ENCODE data around the gene ACAP3.

The ACAP3 gene

DNA sequence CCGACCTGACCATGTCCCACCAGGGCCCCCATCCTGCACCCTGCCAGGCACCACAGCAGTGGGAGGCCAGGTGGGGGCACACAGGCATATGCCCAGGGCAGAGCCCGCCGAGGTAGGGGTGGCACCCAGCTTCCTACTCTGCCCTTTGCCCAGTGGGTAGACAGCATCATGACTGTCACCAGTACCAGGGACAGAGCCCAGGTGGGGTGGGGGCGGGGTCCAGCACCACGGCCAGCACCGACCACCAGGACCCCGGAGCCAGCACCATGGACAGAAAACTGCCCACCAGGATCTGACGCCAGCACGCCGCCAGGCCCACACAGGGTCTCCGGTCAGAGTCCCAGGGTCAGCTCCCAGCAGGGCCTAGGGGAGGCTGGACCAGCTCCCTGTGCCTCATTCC, 27.1 kb upstream of the ACAP3 start:
- H3K4me3 ChIP-seq (ENCODE audit: low read depth in 1 of 2, low read length in 2 of 2), result no peak overlapping the region
- H3K36me3 ChIP-seq (ENCODE audit: insufficient read depth, low read length), result peaks cover 5% of the 10 kb centered on the region
- H3K27ac ChIP-seq (ENCODE audit: low read depth, low read length), result no peak overlapping the region
- H3K9me3 ChIP-seq (ENCODE audit: low read length), result no peaks in the 10 kb centered on the region
- H3K27me3 ChIP-seq (ENCODE audit: control insufficient read depth in 1 of 2, insufficient read depth in 2 of 2, low read length in 2 of 2), result peaks cover 0 to 8% of the 10 kb centered on the region in 2 donors
- H3K9ac ChIP-seq (ENCODE audit: low read length), result no peak overlapping the region
- no peaks in the 10 kb centered on the region for H3K4me1 ChIP-seq (ENCODE audit: insufficient read depth, low read length)

DNA sequence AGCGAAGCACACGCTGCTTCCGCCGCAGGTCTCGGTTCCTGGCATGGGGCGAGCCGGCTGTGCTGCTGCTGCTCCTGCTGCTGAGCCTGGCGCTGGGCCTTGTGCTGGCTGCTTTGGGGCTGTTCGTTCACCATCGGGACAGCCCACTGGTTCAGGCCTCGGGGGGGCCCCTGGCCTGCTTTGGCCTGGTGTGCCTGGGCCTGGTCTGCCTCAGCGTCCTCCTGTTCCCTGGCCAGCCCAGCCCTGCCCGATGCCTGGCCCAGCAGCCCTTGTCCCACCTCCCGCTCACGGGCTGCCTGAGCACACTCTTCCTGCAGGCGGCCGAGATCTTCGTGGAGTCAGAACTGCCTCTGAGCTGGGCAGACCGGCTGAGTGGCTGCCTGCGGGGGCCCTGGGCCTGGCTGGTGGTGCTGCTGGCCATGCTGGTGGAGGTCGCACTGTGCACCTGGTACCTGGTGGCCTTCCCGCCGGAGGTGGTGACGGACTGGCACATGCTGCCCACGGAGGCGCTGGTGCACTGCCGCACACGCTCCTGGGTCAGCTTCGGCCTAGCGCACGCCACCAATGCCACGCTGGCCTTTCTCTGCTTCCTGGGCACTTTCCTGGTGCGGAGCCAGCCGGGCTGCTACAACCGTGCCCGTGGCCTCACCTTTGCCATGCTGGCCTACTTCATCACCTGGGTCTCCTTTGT, 26.0 kb upstream of the ACAP3 start:
- Histone ChIP-seq H3K27ac (ENCODE audit: low read depth, low read length) (no peak overlapping the region), H3K4me3 (ENCODE audit: low read depth in 1 of 2, low read length in 2 of 2) (no peak overlapping the region), H3K9me3 (ENCODE audit: low read length) (no peaks in the 10 kb centered on the region), H3K9ac (ENCODE audit: low read length) (no peak overlapping the region), H3K36me3 (ENCODE audit: insufficient read depth, low read length) (peaks cover under 1% of the 10 kb centered on the region), H3K4me1 (ENCODE audit: insufficient read depth, low read length) (no peaks in the 10 kb centered on the region), H3K27me3 (ENCODE audit: control insufficient read depth in 1 of 2, insufficient read depth in 2 of 2, low read length in 2 of 2) (peaks cover 0 to 8% of the 10 kb centered on the region in 2 donors)

DNA sequence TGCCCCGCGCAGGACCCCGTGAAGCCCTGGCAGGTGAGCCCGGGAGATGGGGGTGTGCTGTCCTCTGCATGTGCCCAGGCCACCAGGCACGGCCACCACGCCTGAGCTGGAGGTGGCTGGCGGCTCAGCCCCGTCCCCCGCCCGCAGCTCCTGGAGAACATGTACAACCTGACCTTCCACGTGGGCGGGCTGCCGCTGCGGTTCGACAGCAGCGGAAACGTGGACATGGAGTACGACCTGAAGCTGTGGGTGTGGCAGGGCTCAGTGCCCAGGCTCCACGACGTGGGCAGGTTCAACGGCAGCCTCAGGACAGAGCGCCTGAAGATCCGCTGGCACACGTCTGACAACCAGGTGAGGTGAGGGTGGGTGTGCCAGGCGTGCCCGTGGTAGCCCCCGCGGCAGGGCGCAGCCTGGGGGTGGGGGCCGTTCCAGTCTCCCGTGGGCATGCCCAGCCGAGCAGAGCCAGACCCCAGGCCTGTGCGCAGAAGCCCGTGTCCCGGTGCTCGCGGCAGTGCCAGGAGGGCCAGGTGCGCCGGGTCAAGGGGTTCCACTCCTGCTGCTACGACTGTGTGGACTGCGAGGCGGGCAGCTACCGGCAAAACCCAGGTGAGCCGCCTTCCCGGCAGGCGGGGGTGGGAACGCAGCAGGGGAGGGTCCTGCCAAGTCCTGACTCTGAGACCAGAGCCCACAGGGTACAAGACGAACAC, 25.2 kb upstream of the ACAP3 start:
- no peaks in the 10 kb centered on the region for H3K36me3 ChIP-seq (ENCODE audit: insufficient read depth, low read length)
- no peaks in the 10 kb centered on the region for H3K4me1 ChIP-seq (ENCODE audit: insufficient read depth, low read length)
- H3K27ac ChIP-seq (ENCODE audit: low read depth, low read length), result no peak overlapping the region

DNA sequence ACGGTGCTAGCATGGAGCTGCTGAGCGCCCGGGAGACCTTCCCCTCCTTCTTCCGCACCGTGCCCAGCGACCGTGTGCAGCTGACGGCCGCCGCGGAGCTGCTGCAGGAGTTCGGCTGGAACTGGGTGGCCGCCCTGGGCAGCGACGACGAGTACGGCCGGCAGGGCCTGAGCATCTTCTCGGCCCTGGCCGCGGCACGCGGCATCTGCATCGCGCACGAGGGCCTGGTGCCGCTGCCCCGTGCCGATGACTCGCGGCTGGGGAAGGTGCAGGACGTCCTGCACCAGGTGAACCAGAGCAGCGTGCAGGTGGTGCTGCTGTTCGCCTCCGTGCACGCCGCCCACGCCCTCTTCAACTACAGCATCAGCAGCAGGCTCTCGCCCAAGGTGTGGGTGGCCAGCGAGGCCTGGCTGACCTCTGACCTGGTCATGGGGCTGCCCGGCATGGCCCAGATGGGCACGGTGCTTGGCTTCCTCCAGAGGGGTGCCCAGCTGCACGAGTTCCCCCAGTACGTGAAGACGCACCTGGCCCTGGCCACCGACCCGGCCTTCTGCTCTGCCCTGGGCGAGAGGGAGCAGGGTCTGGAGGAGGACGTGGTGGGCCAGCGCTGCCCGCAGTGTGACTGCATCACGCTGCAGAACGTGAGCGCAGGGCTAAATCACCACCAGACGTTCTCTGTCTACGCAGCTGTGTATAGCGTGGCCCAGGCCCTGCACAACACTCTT, 24.5 kb upstream of the ACAP3 start:
- Histone ChIP-seq H3K27me3 (ENCODE audit: control insufficient read depth in 1 of 2, insufficient read depth in 2 of 2, low read length in 2 of 2) (peaks cover 0 to 8% of the 10 kb centered on the region in 2 donors), H3K9ac (ENCODE audit: low read length) (no peak overlapping the region), H3K9me3 (ENCODE audit: low read length) (no peaks in the 10 kb centered on the region), H3K4me1 (ENCODE audit: insufficient read depth, low read length) (no peaks in the 10 kb centered on the region), H3K36me3 (ENCODE audit: insufficient read depth, low read length) (no peaks in the 10 kb centered on the region), H3K27ac (ENCODE audit: low read depth, low read length) (no peak overlapping the region), H3K4me3 (ENCODE audit: low read depth in 1 of 2, low read length in 2 of 2) (no peak overlapping the region)

More for the DNA sequence above, 25.2 kb upstream of the ACAP3 start:
- H3K9me3 ChIP-seq (ENCODE audit: low read length), result no peaks in the 10 kb centered on the region
- no peak overlapping the region for H3K9ac ChIP-seq (ENCODE audit: low read length)
- H3K4me3 ChIP-seq (ENCODE audit: low read depth in 1 of 2, low read length in 2 of 2), result no peak overlapping the region
- peaks cover 0 to 8% of the 10 kb centered on the region in 2 donors for H3K27me3 ChIP-seq (ENCODE audit: control insufficient read depth in 1 of 2, insufficient read depth in 2 of 2, low read length in 2 of 2)

DNA sequence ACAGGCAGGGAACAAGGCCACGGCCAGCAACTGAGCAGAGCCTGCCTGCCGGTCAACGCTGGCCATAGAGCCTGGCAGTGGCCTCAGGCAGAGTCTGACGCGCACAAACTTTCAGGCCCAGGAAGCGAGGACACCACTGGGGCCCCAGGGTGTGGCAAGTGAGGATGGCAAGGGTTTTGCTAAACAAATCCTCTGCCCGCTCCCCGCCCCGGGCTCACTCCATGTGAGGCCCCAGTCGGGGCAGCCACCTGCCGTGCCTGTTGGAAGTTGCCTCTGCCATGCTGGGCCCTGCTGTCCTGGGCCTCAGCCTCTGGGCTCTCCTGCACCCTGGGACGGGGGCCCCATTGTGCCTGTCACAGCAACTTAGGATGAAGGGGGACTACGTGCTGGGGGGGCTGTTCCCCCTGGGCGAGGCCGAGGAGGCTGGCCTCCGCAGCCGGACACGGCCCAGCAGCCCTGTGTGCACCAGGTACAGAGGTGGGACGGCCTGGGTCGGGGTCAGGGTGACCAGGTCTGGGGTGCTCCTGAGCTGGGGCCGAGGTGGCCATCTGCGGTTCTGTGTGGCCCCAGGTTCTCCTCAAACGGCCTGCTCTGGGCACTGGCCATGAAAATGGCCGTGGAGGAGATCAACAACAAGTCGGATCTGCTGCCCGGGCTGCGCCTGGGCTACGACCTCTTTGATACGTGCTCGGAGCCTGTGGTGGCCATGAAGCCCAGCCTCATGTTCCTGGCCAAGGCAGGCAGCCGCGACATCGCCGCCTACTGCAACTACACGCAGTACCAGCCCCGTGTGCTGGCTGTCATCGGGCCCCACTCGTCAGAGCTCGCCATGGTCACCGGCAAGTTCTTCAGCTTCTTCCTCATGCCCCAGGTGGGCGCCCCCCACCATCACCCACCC, 23.6 kb upstream of the ACAP3 start, which contains the start of gene TAS1R3:
Gene TAS1R3, plus strand, starts transcription at position 213 of the 898 bp plus-strand sequence. Its CDS starts 66 bp downstream, at position 279.
- no peaks in the 10 kb centered on the region for H3K9me3 ChIP-seq (ENCODE audit: low read length)
- H3K9ac ChIP-seq (ENCODE audit: low read length), result no peak within 1 kb of the TSS
- H3K27ac ChIP-seq (ENCODE audit: low read depth, low read length), result no peak within 1 kb of the TSS
- H3K36me3 ChIP-seq (ENCODE audit: insufficient read depth, low read length), result no peaks in the 10 kb centered on the region
- H3K4me3 ChIP-seq (ENCODE audit: low read depth in 1 of 2, low read length in 2 of 2), result no peak within 1 kb of the TSS
- peaks cover 0 to 8% of the 10 kb centered on the region in 2 donors for H3K27me3 ChIP-seq (ENCODE audit: control insufficient read depth in 1 of 2, insufficient read depth in 2 of 2, low read length in 2 of 2)
- peaks cover under 1% of the 10 kb centered on the region for H3K4me1 ChIP-seq (ENCODE audit: insufficient read depth, low read length)

DNA sequence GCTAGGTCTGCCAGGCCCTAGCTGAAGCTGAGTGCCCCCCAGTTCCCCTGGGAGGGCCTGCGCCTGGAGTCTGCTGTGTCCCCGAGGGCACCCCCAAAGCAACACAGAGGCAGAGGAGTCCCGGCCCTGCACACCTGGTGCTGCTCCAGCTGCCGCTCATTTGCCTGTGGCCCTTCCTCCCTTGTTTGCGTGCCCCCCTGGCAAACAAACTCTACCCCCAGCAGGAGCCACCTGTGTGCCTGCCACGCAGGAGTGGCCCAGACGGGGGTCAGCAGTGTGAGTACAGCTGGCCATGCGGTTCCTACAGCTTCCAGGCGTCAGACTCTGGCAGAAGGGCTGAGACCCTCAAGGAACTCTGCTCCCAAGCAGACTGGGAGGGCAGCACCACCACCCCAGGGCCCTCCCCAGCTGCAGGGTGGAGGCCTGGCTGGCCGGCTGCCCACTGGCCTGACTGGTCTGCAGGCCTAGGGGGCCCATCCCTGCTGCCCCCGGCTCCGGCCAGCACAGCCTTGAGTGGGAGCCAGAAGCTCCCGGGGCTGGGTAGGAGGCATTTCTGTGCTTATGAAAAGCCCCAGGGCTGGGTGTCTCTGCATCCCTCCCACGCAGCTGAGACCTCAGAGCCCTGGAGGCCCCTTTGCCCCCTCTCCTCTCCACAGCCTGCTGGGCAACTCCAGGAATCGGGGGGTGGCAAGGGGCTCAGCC, 22.8 kb upstream of the ACAP3 start:
- H3K4me3 ChIP-seq (ENCODE audit: low read depth in 1 of 2, low read length in 2 of 2), result no peak overlapping the region
- H3K9ac ChIP-seq (ENCODE audit: low read length), result no peak overlapping the region
- H3K27ac ChIP-seq (ENCODE audit: low read depth, low read length), result no peak overlapping the region
- H3K9me3 ChIP-seq (ENCODE audit: low read length), result no peaks in the 10 kb centered on the region
- no peaks in the 10 kb centered on the region for H3K36me3 ChIP-seq (ENCODE audit: insufficient read depth, low read length)
- peaks cover 8% of the 10 kb centered on the region for H3K4me1 ChIP-seq (ENCODE audit: insufficient read depth, low read length)
- peaks cover 0 to 8% of the 10 kb centered on the region in 2 donors for H3K27me3 ChIP-seq (ENCODE audit: control insufficient read depth in 1 of 2, insufficient read depth in 2 of 2, low read length in 2 of 2)

DNA sequence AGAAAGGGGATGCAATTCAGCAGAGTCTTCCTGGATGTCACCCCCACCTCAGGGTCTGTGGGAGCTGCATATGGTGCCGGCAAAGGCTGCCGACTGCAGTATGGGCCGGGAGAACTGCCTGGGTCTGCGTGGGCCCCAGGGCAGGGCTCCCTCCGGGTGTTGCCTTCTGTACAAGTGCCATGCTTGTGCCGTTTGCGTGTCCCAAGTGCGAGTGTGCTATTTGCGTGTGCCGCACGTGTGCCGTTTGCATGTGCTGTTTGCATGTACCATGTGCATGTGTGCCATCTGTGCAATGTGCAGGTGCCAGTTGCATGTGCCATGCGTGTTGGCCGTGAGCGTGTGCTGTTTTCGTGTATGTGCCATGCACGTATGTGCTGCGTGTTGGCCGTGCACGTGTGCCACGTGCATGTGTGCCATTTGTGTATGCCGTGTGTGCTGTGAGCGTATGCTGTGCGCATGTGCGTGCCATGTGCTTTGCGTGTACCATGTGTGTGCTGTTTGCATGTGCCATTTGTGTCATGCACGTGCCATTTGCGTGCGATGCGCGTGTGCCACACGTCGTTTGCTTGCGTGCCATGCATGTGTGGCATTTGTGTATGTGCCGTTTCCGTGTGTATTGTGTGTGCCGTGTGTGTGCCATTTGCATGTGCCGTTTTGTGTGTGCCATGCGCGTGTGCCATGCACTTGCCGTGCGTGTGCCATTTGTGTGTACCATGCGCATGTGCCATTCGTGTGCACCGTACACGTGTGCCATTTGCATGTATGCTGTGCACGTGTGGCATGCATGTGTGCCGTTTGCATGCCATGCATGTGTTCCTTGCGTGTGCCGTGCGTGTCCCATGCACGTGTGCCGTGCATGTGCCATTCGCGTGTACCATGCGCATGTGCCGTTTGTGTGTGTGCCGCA, 21.8 kb upstream of the ACAP3 start:
- no peak overlapping the region for H3K27ac ChIP-seq (ENCODE audit: low read depth, low read length)
- peaks cover 0 to 8% of the 10 kb centered on the region in 2 donors for H3K27me3 ChIP-seq (ENCODE audit: control insufficient read depth in 1 of 2, insufficient read depth in 2 of 2, low read length in 2 of 2)
- H3K9ac ChIP-seq (ENCODE audit: low read length), result no peak overlapping the region
- peaks cover 13% of the 10 kb centered on the region for H3K4me1 ChIP-seq (ENCODE audit: insufficient read depth, low read length)
- no peaks in the 10 kb centered on the region for H3K9me3 ChIP-seq (ENCODE audit: low read length)
- no peak overlapping the region for H3K4me3 ChIP-seq (ENCODE audit: low read depth in 1 of 2, low read length in 2 of 2)
- H3K36me3 ChIP-seq (ENCODE audit: insufficient read depth, low read length), result no peaks in the 10 kb centered on the region

DNA sequence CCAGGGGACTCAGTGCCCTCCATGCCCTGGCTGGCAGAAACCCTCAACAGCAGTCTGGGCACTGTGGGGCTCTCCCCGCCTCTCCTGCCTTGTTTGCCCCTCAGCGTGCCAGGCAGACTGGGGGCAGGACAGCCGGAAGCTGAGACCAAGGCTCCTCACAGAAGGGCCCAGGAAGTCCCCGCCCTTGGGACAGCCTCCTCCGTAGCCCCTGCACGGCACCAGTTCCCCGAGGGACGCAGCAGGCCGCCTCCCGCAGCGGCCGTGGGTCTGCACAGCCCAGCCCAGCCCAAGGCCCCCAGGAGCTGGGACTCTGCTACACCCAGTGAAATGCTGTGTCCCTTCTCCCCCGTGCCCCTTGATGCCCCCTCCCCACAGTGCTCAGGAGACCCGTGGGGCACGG, 20.5 kb upstream of the ACAP3 start:
- H3K27me3 ChIP-seq (ENCODE audit: control insufficient read depth in 1 of 2, insufficient read depth in 2 of 2, low read length in 2 of 2), result peaks cover 0 to 8% of the 10 kb centered on the region in 2 donors
- H3K9me3 ChIP-seq (ENCODE audit: low read length), result no peaks in the 10 kb centered on the region
- no peak overlapping the region for H3K27ac ChIP-seq (ENCODE audit: low read depth, low read length)
- peaks cover 17% of the 10 kb centered on the region for H3K4me1 ChIP-seq (ENCODE audit: insufficient read depth, low read length)
- H3K36me3 ChIP-seq (ENCODE audit: insufficient read depth, low read length), result no peaks in the 10 kb centered on the region
- H3K4me3 ChIP-seq (ENCODE audit: low read depth in 1 of 2, low read length in 2 of 2), result no peak overlapping the region
- no peak overlapping the region for H3K9ac ChIP-seq (ENCODE audit: low read length)

DNA sequence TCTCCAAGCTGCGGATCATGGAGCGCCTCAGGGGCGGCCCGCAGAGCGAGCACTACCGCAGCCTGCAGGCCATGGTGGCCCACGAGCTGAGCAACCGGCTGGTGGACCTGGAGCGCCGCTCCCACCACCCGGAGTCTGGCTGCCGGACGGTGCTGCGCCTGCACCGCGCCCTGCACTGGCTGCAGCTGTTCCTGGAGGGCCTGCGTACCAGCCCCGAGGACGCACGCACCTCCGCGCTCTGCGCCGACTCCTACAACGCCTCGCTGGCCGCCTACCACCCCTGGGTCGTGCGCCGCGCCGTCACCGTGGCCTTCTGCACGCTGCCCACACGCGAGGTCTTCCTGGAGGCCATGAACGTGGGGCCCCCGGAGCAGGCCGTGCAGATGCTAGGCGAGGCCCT, 19.6 kb upstream of the ACAP3 start:
- no peak overlapping the region for H3K4me3 ChIP-seq (ENCODE audit: low read depth in 1 of 2, low read length in 2 of 2)
- peaks cover 0 to 8% of the 10 kb centered on the region in 2 donors for H3K27me3 ChIP-seq (ENCODE audit: control insufficient read depth in 1 of 2, insufficient read depth in 2 of 2, low read length in 2 of 2)
- H3K4me1 ChIP-seq (ENCODE audit: insufficient read depth, low read length), result peaks cover 18% of the 10 kb centered on the region
- H3K9ac ChIP-seq (ENCODE audit: low read length), result no peak overlapping the region
- no peaks in the 10 kb centered on the region for H3K9me3 ChIP-seq (ENCODE audit: low read length)
- no peak overlapping the region for H3K27ac ChIP-seq (ENCODE audit: low read depth, low read length)
- no peaks in the 10 kb centered on the region for H3K36me3 ChIP-seq (ENCODE audit: insufficient read depth, low read length)

Data from muscle layer of colon (tissue), 2 donors.